GM18517 (cell line): ENCODE data around the gene PKNOX2.

Experiments
- ATAC-seq: cut with Tn5 transposase; IDR thresholded peaks from one replicate; pipeline ENCODE4 v1.9.1; 2021; ENCODE audit warnings: mild to moderate bottlenecking, moderate library complexity; ENCODE audit not compliant: unreplicated experiment

PKNOX2 gene

GRCh38 chr11:125455851-125456250, 291.3 kb downstream of the PKNOX2 start:
- ATAC-seq: no peak

- no peak for ATAC-seq
Measured at GRCh38 chr11:125457814-125458343, 293.3 kb downstream of the PKNOX2 start.

GRCh38 chr11:125460275-125460674, 295.7 kb downstream of the PKNOX2 start:
- ATAC-seq: no peak

GRCh38 chr11:125463590-125464269, 299.2 kb downstream of the PKNOX2 start:
- ATAC-seq: no peak

GRCh38 chr11:125464270-125464662, 299.7 kb downstream of the PKNOX2 start:
- ATAC-seq: no peak

- no peak for ATAC-seq
Measured at GRCh38 chr11:125464666-125465065, 300.1 kb downstream of the PKNOX2 start.

GRCh38 chr11:125465255-125465654, 300.7 kb downstream of the PKNOX2 start:
- no peak for ATAC-seq

GRCh38 chr11:125465701-125466100, 301.1 kb downstream of the PKNOX2 start:
- ATAC-seq: no peak

- ATAC-seq: no peak
Measured at GRCh38 chr11:125468025-125468424, 303.5 kb downstream of the PKNOX2 start.

- no peak for ATAC-seq
Measured at GRCh38 chr11:125468852-125469251, 304.3 kb downstream of the PKNOX2 start.

- ATAC-seq: no peak
Measured at GRCh38 chr11:125470355-125470754, 305.8 kb downstream of the PKNOX2 start.

GRCh38 chr11:125476721-125477120, 312.2 kb downstream of the PKNOX2 start:
- no peak for ATAC-seq

- ATAC-seq: no peak
Measured at GRCh38 chr11:125479137-125479536, 314.6 kb downstream of the PKNOX2 start.

GRCh38 chr11:125481531-125481930, 317.0 kb downstream of the PKNOX2 start:
- ATAC-seq: no peak
